ENCODE results near the gene DCC.
"Not testable (repeated sequence)": the region's sequence is repeated elsewhere in the genome, so short reads cannot be mapped to it uniquely, and the experiment has no call there.

Gene DCC

DNA sequence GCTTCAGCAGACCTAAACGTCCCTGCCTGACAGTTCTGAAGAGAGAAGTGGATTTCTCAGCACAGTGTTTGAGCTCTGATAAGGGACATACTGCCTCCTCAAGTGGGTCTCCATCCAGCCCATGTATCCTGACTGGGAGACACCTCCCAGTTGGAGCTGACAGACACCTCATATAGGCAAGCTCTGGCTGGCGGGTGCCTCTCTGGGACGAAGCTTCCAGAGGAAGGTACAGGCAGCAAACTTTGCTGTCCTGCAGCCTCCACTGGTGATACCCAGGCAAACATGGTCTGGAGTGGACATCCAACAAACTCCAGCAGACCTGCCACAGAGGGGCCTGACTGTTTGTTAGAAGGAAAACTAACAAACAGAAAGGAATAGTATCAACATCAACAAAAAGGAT lies 1156.0 kb downstream of the DCC start:
- no peaks in the 10 kb centered on the region for H3K9me3 ChIP-seq (ENCODE audit: control extremely low read depth in 1 of 5, control insufficient read depth in 4 of 5, insufficient read depth in 2 of 5, low read depth in 1 of 5, low read length in 4 of 5)
- WGBS (ENCODE audit: insufficient coverage) = 86% methylated on average over 3 of the region's 3 CpGs
- H3K27me3 ChIP-seq (replicated peaks in 2 of 5; ENCODE audit: control insufficient read depth in 4 of 5, insufficient read depth in 5 of 5, low read length in 4 of 5) = no peaks in the 10 kb centered on the region
- POLR2A ChIA-PET = no interaction called here
- DNase-seq = no peak
- H3K4me1 ChIP-seq (ENCODE audit: control extremely low read depth in 1 of 4, control insufficient read depth in 4 of 4, insufficient read depth in 4 of 4, low read length in 3 of 4) = no peaks in the 10 kb centered on the region
- H3K27ac ChIP-seq (ENCODE audit: insufficient read depth in 1 of 2, low read depth in 1 of 2, low read length in 2 of 2, poor library complexity in 1 of 2, severe bottlenecking in 2 of 2) = no peak overlapping the region
- CTCF ChIA-PET = no interaction called here
- H3K4me3 ChIP-seq (ENCODE audit: control insufficient read depth in 1 of 7, extremely low read depth in 1 of 7, insufficient read depth in 4 of 7, low read depth in 2 of 7, low read length in 6 of 7) = no peak overlapping the region
- no peaks in the 10 kb centered on the region for H3K36me3 ChIP-seq (ENCODE audit: control insufficient read depth in 4 of 4, insufficient read depth in 4 of 4, low read length in 3 of 4)

DNA sequence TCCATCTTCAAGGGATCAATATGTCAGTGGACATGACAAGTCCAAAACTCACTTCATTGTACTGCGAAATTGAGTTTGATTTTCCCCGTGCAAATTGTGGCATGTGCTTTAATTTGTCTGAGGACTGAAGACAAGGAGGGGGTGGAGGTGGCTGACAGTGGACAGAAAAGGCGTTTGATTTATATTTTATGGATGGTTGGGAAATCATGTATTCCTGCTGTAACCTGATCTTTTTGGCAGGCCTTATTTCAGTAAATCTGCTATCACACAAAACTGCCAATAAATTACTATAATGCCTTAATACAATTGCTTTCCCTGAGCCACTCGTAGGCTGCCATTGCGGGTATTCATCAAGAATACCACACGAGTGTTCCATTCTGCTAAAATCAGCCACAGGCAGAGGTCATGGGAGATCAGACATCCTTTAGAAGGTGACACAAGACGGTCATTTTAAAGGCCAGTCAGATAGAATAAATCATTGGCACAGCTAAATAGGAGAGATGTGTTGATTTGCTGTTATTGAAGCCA lies 1164.0 kb downstream of the DCC start:
- H3K36me3 ChIP-seq (ENCODE audit: control insufficient read depth in 4 of 4, insufficient read depth in 4 of 4, low read length in 3 of 4) = no peaks in the 10 kb centered on the region
- no peak overlapping the region for H3K27ac ChIP-seq (ENCODE audit: insufficient read depth in 1 of 2, low read depth in 1 of 2, low read length in 2 of 2, poor library complexity in 1 of 2, severe bottlenecking in 2 of 2)
- no peaks in the 10 kb centered on the region for H3K4me1 ChIP-seq (ENCODE audit: control extremely low read depth in 1 of 4, control insufficient read depth in 4 of 4, insufficient read depth in 4 of 4, low read length in 3 of 4)
- no peaks in the 10 kb centered on the region for H3K9me3 ChIP-seq (ENCODE audit: control extremely low read depth in 1 of 5, control insufficient read depth in 4 of 5, insufficient read depth in 2 of 5, low read depth in 1 of 5, low read length in 4 of 5)
- ChIA-PET CTCF (no interaction called here), POLR2A (interaction anchor here (0.6 kb wide), 1 partner anchor 551 kb away, joined by 4 read pairs; no protein-coding TSS in a partner anchor)
- no peak for DNase-seq
- no peak overlapping the region for H3K4me3 ChIP-seq (ENCODE audit: control insufficient read depth in 1 of 7, extremely low read depth in 1 of 7, insufficient read depth in 4 of 7, low read depth in 2 of 7, low read length in 6 of 7)
- no peaks in the 10 kb centered on the region for H3K27me3 ChIP-seq (replicated peaks in 2 of 5; ENCODE audit: control insufficient read depth in 4 of 5, insufficient read depth in 5 of 5, low read length in 4 of 5)
- 92% methylated on average over 5 of the region's 7 CpGs for WGBS (ENCODE audit: insufficient coverage)

DNA sequence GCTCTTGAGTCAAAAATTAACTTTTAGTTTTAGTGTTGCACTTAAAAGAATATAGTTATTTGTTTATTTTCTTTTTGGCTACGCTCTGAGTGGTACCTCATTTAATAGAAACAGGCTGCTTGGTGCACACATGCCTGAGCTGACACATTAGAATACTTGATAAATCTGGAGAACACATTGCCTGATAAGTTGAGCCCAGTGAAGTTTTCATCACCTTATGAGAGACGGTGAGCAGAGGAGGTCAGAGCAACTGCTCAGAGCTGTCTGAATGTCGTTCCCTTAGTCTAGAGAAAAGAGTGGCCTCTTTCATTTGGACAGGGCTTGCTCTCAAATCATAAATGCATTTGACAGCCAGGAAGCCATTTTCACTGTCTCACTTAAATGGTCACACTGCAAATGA lies 1168.5 kb downstream of the DCC start:
- POLR2A ChIA-PET = no interaction called here
- Histone ChIP-seq H3K27ac (ENCODE audit: insufficient read depth in 1 of 2, low read depth in 1 of 2, low read length in 2 of 2, poor library complexity in 1 of 2, severe bottlenecking in 2 of 2) (no peak overlapping the region), H3K9me3 (ENCODE audit: control extremely low read depth in 1 of 5, control insufficient read depth in 4 of 5, insufficient read depth in 2 of 5, low read depth in 1 of 5, low read length in 4 of 5) (no peaks in the 10 kb centered on the region), H3K27me3 (replicated peaks in 2 of 5; ENCODE audit: control insufficient read depth in 4 of 5, insufficient read depth in 5 of 5, low read length in 4 of 5) (no peaks in the 10 kb centered on the region), H3K4me3 (ENCODE audit: control insufficient read depth in 1 of 7, extremely low read depth in 1 of 7, insufficient read depth in 4 of 7, low read depth in 2 of 7, low read length in 6 of 7) (no peak overlapping the region), H3K4me1 (ENCODE audit: control extremely low read depth in 1 of 4, control insufficient read depth in 4 of 4, insufficient read depth in 4 of 4, low read length in 3 of 4) (no peaks in the 10 kb centered on the region), H3K36me3 (ENCODE audit: control insufficient read depth in 4 of 4, insufficient read depth in 4 of 4, low read length in 3 of 4) (no peaks in the 10 kb centered on the region)
- WGBS (ENCODE audit: insufficient coverage) = 88% methylated on average over 3 of the region's 3 CpGs
- DNase-seq = no peak
- CTCF ChIA-PET = no interaction called here

DNA sequence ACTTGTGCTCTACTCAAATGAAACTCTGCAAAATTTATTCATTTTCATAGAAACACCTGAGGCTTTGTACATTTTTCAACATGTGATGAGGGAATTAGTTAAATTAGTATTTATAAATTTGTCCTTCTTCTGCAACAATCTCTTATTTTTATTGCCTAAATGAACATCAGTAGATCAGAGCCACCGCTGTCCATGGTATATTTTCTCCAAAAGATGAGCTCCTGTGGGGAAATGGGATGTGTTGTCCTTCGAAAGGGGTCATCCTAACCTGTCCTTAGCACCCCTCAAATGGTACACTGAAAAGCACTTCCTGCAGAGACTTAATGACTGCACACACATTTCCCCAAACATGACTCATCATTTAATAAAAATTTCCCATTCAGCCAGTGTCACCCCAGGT lies 1169.9 kb downstream of the DCC start:
- no peaks in the 10 kb centered on the region for H3K27me3 ChIP-seq (replicated peaks in 2 of 5; ENCODE audit: control insufficient read depth in 4 of 5, insufficient read depth in 5 of 5, low read length in 4 of 5)
- POLR2A ChIA-PET = no interaction called here
- CTCF ChIA-PET = no interaction called here
- no peak overlapping the region for H3K4me3 ChIP-seq (ENCODE audit: control insufficient read depth in 1 of 7, extremely low read depth in 1 of 7, insufficient read depth in 4 of 7, low read depth in 2 of 7, low read length in 6 of 7)
- H3K9me3 ChIP-seq (ENCODE audit: control extremely low read depth in 1 of 5, control insufficient read depth in 4 of 5, insufficient read depth in 2 of 5, low read depth in 1 of 5, low read length in 4 of 5) = no peaks in the 10 kb centered on the region
- H3K36me3 ChIP-seq (ENCODE audit: control insufficient read depth in 4 of 4, insufficient read depth in 4 of 4, low read length in 3 of 4) = no peaks in the 10 kb centered on the region
- H3K27ac ChIP-seq (ENCODE audit: insufficient read depth in 1 of 2, low read depth in 1 of 2, low read length in 2 of 2, poor library complexity in 1 of 2, severe bottlenecking in 2 of 2) = no peak overlapping the region
- no peaks in the 10 kb centered on the region for H3K4me1 ChIP-seq (ENCODE audit: control extremely low read depth in 1 of 4, control insufficient read depth in 4 of 4, insufficient read depth in 4 of 4, low read length in 3 of 4)
- DNase-seq = no peak
- WGBS (ENCODE audit: insufficient coverage) = no CpG with 5 or more reads among the region's 2 CpGs

DNA sequence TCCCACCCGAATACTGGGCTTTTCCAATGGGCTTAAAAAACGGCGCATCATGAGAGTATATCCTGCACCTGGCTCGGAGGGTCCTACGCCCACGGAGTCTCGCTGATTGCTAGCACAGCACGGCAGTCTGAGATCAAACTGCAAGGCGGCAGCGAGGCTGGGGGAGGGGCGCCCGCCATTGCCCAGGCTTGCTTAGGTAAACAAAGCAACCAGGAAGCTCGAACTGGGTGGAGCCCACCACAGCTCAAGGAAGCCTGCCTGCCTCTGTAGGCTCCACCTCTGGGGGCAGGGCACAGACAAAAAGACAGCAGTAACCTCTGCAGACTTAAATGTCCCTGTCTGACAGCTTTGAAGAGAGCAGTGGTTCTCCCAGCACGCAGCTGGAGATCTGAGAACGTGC lies 1171.7 kb downstream of the DCC start:
- CTCF ChIA-PET, POLR2A ChIA-PET: not testable (repeated sequence)

DNA sequence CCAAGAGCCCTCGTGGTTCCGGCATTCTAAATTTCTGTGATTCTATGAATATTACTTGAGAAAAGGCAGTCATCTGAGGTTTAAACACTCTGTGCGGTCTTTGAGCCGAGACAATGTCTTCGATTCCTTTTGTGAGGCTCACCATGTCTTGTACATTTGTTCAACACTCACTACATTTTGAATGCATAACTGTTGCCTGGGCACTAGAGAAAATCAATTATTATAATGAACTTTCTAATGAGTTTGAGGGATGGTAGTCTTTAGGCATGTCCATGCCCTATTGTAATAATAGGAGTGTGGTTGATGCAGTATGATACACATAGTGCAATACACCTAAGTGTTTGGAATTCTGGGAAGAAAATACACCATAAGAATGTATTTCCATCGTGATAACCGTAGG lies 1181.1 kb downstream of the DCC start:
- H3K4me3 ChIP-seq (ENCODE audit: control insufficient read depth in 1 of 7, extremely low read depth in 1 of 7, insufficient read depth in 4 of 7, low read depth in 2 of 7, low read length in 6 of 7) = no peak overlapping the region
- ChIA-PET POLR2A (no interaction called here), CTCF (no interaction called here)
- WGBS (ENCODE audit: insufficient coverage) = 80% methylated on average over 2 of the region's 7 CpGs
- H3K27ac ChIP-seq (ENCODE audit: insufficient read depth in 1 of 2, low read depth in 1 of 2, low read length in 2 of 2, poor library complexity in 1 of 2, severe bottlenecking in 2 of 2) = no peak overlapping the region
- no peaks in the 10 kb centered on the region for H3K4me1 ChIP-seq (ENCODE audit: control extremely low read depth in 1 of 4, control insufficient read depth in 4 of 4, insufficient read depth in 4 of 4, low read length in 3 of 4)
- DNase-seq = no peak
- H3K36me3 ChIP-seq (ENCODE audit: control insufficient read depth in 4 of 4, insufficient read depth in 4 of 4, low read length in 3 of 4) = no peaks in the 10 kb centered on the region
- no peaks in the 10 kb centered on the region for H3K9me3 ChIP-seq (ENCODE audit: control extremely low read depth in 1 of 5, control insufficient read depth in 4 of 5, insufficient read depth in 2 of 5, low read depth in 1 of 5, low read length in 4 of 5)
- no peaks in the 10 kb centered on the region for H3K27me3 ChIP-seq (replicated peaks in 2 of 5; ENCODE audit: control insufficient read depth in 4 of 5, insufficient read depth in 5 of 5, low read length in 4 of 5)

More for the DNA sequence above, 1171.7 kb downstream of the DCC start:
- H3K4me1 ChIP-seq (ENCODE audit: control extremely low read depth in 1 of 4, control insufficient read depth in 4 of 4, insufficient read depth in 4 of 4, low read length in 3 of 4); H3K4me3 ChIP-seq (ENCODE audit: control insufficient read depth in 1 of 7, extremely low read depth in 1 of 7, insufficient read depth in 4 of 7, low read depth in 2 of 7, low read length in 6 of 7); H3K27ac ChIP-seq (ENCODE audit: insufficient read depth in 1 of 2, low read depth in 1 of 2, low read length in 2 of 2, poor library complexity in 1 of 2, severe bottlenecking in 2 of 2); H3K36me3 ChIP-seq (ENCODE audit: control insufficient read depth in 4 of 4, insufficient read depth in 4 of 4, low read length in 3 of 4); DNase-seq; H3K9me3 ChIP-seq (ENCODE audit: control extremely low read depth in 1 of 5, control insufficient read depth in 4 of 5, insufficient read depth in 2 of 5, low read depth in 1 of 5, low read length in 4 of 5); H3K27me3 ChIP-seq (replicated peaks in 2 of 5; ENCODE audit: control insufficient read depth in 4 of 5, insufficient read depth in 5 of 5, low read length in 4 of 5): not testable (repeated sequence)
- 100% methylated on average over 7 of the region's 15 CpGs for WGBS (ENCODE audit: insufficient coverage)

DNA sequence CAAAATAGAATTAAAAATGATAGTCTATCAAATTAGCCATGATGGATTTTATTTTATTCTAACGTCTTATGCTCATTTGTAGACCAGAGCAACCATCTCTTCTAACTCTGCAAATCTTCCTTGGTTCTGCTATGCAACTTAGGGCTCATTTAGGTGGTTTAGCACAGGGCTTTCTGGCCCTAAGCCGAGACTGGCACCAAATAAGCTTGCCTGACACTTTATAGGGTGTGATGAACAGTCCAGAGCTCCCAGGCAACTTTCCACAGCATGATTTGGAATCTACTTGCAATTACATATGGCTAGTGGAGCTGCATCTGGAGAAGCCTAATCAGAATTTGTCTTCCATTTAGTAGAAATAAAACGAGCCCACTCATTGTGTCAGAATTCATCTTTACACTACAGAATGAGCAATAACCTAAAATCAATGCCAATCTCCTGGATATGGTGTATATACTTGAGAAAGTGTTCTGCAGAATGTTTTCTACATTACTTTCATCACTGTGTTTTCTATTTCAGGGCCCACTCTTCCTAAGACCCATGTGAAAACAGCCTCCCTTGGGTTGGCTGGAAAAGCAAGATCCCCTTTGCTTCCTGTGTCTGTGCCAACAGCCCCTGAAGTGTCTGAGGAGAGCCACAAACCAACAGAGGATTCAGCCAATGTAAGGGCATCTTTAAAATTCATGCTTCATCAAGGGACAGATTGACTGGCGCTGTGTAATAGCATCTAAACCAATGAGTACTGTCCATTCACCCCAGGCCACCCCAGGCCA lies 1186.3 kb downstream of the DCC start:
- H3K4me1 ChIP-seq (ENCODE audit: control extremely low read depth in 1 of 4, control insufficient read depth in 4 of 4, insufficient read depth in 4 of 4, low read length in 3 of 4) = no peaks in the 10 kb centered on the region
- no peak for DNase-seq
- WGBS (ENCODE audit: insufficient coverage) = 70% methylated on average over 1 of the region's 4 CpGs
- H3K27ac ChIP-seq (ENCODE audit: insufficient read depth in 1 of 2, low read depth in 1 of 2, low read length in 2 of 2, poor library complexity in 1 of 2, severe bottlenecking in 2 of 2) = no peak overlapping the region
- H3K9me3 ChIP-seq (ENCODE audit: control extremely low read depth in 1 of 5, control insufficient read depth in 4 of 5, insufficient read depth in 2 of 5, low read depth in 1 of 5, low read length in 4 of 5) = no peaks in the 10 kb centered on the region
- CTCF ChIA-PET = no interaction called here
- no peaks in the 10 kb centered on the region for H3K27me3 ChIP-seq (replicated peaks in 2 of 5; ENCODE audit: control insufficient read depth in 4 of 5, insufficient read depth in 5 of 5, low read length in 4 of 5)
- H3K36me3 ChIP-seq (ENCODE audit: control insufficient read depth in 4 of 4, insufficient read depth in 4 of 4, low read length in 3 of 4) = no peaks in the 10 kb centered on the region
- POLR2A ChIA-PET = no interaction called here
- H3K4me3 ChIP-seq (ENCODE audit: control insufficient read depth in 1 of 7, extremely low read depth in 1 of 7, insufficient read depth in 4 of 7, low read depth in 2 of 7, low read length in 6 of 7) = no peak overlapping the region

All from common myeloid progenitor, CD34-positive (primary cell).